Thoracic aorta endothelial cell (primary cell): Measurements from ENCODE around the gene DHX16. TPM values are rescaled to one million over a fixed set of nuclear protein-coding genes. Genes with fewer than 3 reads are reported as not detected.

Source experiments
- total RNA-seq: library from RNA; depleted of rRNA; stranded (reverse); fragments of >200 nt; gene quantifications from 2 replicates; pipeline ENCODE4 v1.2.3, GENCODE V29; 2012

The DHX16 gene
- 35.5 and 38.6 TPM in 2 replicates for total RNA-seq

GRCh38 chr6:30672445-30673253 lies at the start of gene DHX16:
Gene DHX16, minus strand, starts transcription at chr6:30673006. Its CDS starts 165 bp downstream, at chr6:30672841.

DNA sequence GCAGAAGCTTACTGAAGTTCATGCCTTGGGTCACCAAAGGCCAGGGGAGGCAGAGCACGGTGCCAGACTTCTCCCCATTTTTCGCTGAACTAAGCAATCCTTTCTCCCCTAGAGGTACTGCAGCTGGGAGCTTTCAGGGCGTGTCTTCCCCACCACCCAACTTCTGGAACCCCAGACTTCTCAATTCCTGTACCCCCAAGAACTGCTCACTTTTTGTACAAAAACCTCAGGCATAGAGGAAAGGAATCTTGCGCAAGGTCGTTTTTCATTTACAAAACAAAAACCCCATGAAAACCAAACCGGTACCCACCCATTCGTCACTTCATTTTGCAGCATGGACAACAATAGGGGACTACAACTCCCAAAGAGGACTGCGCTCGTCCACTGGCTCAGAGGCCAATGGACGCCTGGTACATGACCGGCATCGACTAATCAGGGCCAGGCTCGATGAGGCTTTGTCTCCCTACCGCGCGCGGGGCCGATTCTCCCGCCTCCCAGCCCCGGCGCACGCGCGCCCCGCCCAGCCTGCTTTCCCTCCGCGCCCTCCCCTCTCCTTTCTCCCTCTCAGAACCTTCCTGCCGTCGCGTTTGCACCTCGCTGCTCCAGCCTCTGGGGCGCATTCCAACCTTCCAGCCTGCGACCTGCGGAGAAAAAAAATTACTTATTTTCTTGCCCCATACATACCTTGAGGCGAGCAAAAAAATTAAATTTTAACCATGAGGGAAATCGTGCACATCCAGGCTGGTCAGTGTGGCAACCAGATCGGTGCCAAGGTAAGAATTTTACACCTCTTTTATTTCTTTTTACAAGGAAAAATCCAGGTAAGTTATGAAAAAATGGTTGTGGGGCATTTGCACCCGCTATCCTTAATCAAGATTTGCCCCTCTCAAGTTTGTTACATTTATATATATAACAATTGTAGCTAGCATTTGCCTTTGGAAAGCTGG lies 47.3 kb upstream of the DHX16 start, which contains the start of gene TUBB:
Gene TUBB (plus strand): TSS at position 562 of the 947 bp plus-strand sequence. CDS start 155 bp downstream, at position 717.

GRCh38 chr6:30717129-30717844 lies 44.5 kb upstream of the DHX16 start, which contains the start of gene MDC1:
Gene MDC1, minus strand, starts transcription at chr6:30717281. Its CDS starts 2,106 bp downstream, at chr6:30715175.

DNA sequence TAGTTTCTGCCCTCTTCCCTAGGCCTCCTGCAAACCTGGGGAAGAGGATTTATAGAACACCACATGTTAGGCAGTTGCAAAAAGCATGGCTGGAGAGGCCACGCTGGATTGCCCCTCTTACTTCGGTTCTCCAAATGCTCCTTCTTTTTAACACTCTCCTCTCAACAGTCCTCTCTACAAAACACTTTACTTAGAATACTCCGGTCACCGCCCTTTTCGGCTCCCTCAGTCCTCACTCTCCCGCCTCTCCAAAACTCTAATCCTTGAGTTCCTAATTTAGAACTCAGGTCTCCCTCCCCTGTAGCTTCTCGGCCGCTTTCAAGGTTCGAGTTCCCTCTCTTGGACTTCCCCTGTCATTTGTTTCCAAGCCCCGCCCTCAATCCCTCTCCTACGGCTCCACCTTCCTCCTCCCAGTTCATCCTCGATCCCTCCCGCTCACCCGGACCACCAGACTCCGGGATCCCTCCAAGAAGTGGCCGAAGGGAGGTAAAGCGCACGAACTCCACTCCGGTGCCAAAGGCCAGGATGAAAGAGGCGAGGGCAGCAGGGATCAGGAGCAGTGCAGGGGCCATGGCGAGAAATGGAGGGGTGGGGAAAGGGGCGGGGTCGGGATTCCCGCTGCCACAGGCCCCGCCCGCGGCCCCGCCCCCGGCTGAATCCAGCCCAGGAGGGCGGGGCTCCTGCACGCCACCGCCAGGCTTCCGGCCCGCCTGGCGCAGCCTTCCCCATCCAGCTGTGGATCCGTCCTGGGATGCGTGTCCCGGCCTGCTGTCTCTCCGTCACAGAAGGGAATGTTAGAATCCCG lies 17.8 kb upstream of the DHX16 start, which contains the start of gene NRM:
Gene NRM (minus strand): TSS at position 582 of the 805 bp plus-strand sequence. CDS start 10 bp downstream, at position 572.

GRCh38 chr6:30686009-30686907 lies 13.5 kb upstream of the DHX16 start, which contains the start of gene PPP1R18:
Gene PPP1R18, minus strand, starts transcription at chr6:30686645. Its CDS starts 627 bp downstream, at chr6:30686018.

DNA sequence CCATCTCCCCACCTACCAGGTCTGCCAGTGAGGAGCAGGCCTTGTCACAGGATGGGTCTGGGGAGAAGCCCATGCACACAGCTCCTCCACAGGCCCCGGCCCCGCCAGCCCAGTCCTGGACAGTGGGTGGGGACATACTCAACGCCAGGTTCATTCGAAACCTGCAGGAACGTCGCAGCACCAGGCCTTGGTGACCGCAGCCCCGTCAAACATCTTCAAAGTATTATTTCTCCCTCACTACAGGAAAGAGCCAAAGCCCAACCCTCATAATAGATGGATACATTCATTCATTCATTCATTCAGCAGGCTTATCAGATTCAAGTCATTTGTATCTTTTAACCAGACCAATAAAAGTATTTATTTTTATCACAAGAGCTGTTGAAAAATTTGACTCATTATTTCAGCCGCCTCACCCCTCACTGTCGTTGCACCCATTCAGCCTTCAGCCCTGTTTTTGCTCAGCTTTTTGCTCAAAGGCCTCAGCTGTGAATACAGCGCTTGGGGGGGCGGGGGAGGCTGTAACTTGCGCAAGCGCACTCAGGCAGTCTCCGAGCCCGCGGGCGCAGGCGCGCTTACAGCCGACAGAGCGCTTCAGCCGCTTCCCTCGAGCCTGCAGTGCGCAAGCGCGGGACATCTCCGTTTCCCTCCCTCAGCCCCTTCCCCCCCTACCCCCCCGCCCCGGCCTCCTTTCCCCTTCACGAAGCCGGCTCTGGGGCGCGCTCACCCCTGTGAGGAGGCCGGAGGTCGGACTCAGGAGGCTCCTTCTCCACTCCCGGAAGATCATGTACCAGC lies 26.2 kb downstream of the DHX16 start, which contains the start of gene C6orf136:
Gene C6orf136 (plus strand): TSS at position 684 of the 792 bp plus-strand sequence. CDS start 99 bp downstream, at position 783.

GRCh38 chr6:30626484-30627366 lies 46.1 kb downstream of the DHX16 start, which contains the start of gene ATAT1:
Gene ATAT1, plus strand, starts transcription at chr6:30626874.

GRCh38 chr6:30617565-30618269 lies 55.1 kb downstream of the DHX16 start, which contains the start of gene MRPS18B:
Gene MRPS18B, plus strand, starts transcription at chr6:30617840. Its CDS starts 26 bp downstream, at chr6:30617866.

DNA sequence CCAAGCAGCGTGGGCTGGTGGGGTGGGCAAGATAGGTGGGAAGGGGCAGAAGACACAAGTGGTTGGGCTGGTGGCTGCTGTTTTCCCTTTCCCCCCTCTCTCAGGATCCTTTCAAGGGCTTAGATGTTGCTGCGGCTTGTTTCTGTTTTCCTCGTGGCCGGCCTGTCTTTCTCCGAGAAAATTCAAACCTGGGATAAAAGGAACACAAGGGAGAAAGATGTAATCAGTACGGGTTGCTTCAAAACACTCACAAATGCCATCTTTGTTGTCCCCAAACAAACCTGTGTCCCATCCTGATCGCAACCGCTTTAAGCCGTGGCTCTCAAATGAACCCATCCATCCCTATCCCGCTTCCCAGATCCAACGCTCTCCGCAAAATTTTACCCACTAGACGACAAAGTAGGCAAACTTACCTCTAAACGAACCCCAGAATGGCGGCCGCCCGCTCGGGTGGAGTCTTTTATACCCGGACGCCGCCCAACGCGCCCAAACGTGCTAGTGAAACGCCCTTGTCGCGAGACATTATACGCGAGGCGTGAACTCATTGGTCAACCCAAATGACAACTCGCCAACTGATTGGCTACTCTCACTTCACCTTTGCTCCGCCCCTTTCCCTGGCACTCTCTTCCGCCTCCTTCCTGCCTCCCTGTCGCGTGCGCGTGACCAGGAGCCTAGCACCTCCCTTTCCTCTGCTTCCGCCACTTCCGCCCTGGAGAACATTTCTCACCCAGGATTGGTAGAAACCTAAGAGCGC lies 55.8 kb downstream of the DHX16 start, which contains the start of gene PPP1R10:
Gene PPP1R10 (minus strand): TSS at position 433 of the 754 bp plus-strand sequence. CDS start 7,299 bp downstream, outside the sequence.

Other genes starting within 250 kb of the DHX16 start
- gene HLA-E, start 183.5 kb downstream of the DHX16 start, total RNA-seq, result 395 and 418 TPM in 2 replicates
- 37.1 and 42.9 TPM in 2 replicates for gene GNL1, start 116.5 kb downstream of the DHX16 start, total RNA-seq
- gene PRR3, start 115.7 kb downstream of the DHX16 start, total RNA-seq, result 9.3 and 10.2 TPM in 2 replicates
- gene ABCF1, start 101.6 kb downstream of the DHX16 start, total RNA-seq, result 44.9 and 53.9 TPM in 2 replicates
- gene PPP1R10, start 55.8 kb downstream of the DHX16 start, total RNA-seq, result 54.2 and 58.6 TPM in 2 replicates
- 54.4 and 71.4 TPM in 2 replicates for gene MRPS18B, start 55.2 kb downstream of the DHX16 start, total RNA-seq
- gene ATAT1, start 46.1 kb downstream of the DHX16 start, total RNA-seq, result 6.0 and 6.5 TPM in 2 replicates
- 3.8 and 9.6 TPM in 2 replicates for gene C6orf136, start 25.9 kb downstream of the DHX16 start, total RNA-seq
- gene PPP1R18, start 13.6 kb upstream of the DHX16 start, total RNA-seq, result 76.3 and 96.5 TPM in 2 replicates
- 5.9 and 13.1 TPM in 2 replicates for gene NRM, start 18.0 kb upstream of the DHX16 start, total RNA-seq
- gene MDC1, start 44.3 kb upstream of the DHX16 start, total RNA-seq, result 12.0 and 18.2 TPM in 2 replicates
- 774 and 1,036 TPM in 2 replicates for gene TUBB, start 47.3 kb upstream of the DHX16 start, total RNA-seq
- 63.7 and 71.4 TPM in 2 replicates for gene FLOT1, start 69.7 kb upstream of the DHX16 start, total RNA-seq
- 113 and 169 TPM in 2 replicates for gene IER3, start 71.5 kb upstream of the DHX16 start, total RNA-seq
- 4.9 and 5.7 TPM in 2 replicates for gene DDR1, start 211.5 kb upstream of the DHX16 start, total RNA-seq
- gene GTF2H4, start 235.2 kb upstream of the DHX16 start, total RNA-seq, result 12.8 and 21.8 TPM in 2 replicates
- gene VARS2, start 241.2 kb upstream of the DHX16 start, total RNA-seq, result 16.0 and 20.2 TPM in 2 replicates